HG03342 (cell line): ENCODE measurements around the gene CTNNA1.
"Not testable (repeated sequence)": the region's sequence is repeated elsewhere in the genome, so short reads cannot be mapped to it uniquely, and the experiment has no call there.

Experiments used
- ATAC-seq: cut with Tn5 transposase; IDR thresholded peaks from one replicate; pipeline ENCODE4 v1.9.1; 2021; ENCODE audit warnings: mild to moderate bottlenecking, moderate library complexity; ENCODE audit not compliant: unreplicated experiment

CTNNA1 gene

DNA sequence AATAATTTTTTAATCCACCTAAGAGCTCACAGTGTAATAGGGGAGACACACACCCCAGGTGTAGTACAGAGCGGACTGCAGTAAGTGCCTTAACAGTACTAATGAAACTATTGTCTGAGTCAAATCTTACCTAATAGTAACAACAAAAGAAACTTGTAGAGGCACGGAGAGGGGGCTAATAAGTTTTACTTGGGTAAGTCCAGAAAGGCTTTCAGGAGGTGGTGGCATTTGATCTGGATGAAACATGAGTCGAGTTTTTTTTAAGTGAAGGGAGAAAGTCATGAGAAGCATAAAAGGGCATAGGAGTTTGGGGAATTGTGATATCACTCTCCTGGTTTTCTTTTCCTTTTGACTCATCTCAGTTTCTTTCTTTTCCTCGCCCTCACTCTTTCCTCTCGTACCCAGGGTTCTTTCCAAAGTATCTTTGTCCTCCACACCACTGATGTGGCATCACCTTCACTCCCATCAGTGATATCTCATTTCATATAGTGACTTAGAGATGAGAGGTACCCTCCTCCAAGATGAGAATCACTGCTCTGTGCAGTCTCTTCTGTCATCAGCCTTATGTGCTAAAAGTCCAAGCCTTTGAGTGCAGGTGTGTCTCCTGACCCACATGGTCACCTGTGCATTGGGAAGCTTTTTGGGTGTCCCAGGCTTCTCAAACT is 2.0 kb downstream of the CTNNA1 start:
- peak; percentile 38 for ATAC-seq

DNA sequence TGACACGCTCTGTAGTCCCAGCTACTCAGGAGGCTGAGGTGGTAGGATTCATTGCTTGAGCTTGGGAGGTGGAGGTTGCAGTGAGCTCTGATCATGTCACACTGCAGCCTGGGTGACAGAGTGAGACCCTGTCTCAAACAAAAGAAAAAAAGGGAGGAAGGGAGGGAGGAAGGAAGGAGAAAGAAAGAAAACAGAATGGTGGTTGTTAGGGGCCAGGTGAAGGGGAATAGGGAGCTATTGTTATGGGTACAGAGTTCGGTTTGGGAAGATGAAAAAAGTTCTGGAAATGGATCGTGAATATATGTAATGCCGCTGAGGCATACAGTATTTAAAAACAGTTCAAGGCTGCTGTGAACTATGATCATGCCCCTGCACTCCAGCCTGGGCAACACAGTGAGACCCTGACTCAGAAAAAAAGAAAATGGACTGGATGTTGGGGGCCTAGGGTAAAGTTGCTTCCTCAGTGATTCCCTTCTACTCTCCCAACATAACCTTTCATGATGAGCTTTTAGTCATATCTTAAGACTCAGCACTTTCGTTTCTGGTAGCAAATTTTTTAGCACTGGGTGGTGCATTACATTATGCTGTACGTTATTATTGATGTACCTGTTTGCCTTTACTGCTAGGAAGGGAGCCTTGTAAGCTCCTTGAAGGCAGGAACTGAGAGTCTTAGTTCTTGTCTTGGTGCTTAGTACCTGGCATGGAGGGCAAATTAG is 4.0 kb downstream of the CTNNA1 start:
- no peak for ATAC-seq

DNA sequence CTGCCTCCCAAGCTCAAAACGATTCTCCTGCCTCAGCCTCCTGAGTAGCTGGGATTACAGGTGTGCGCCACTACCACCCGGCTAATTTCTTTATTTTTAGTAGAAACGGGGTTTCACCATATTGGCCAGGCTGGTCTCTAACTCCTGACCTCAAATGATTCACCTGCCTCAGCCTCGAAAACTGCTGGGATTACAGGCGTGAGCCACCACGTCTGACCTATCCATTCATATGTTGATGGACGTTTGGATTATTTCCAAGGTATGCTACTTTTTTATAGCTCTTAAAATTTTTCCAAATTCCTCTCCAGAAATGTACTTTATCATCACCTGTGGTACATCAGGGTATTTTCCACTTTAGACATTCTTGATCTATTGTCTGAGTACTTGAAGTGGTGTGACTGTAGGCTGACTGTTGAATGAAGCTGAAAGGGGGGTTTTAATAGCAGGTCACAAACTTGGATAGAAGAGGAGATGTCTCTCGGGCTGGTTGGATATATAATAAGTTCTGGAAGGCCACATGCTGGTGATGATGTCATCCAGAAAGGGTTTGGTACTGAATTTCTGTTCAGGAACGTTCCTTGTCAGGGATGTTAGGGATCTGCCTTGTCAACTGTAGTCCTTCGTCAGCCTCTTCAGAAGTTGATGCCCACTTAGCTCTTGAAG is 7.4 kb downstream of the CTNNA1 start:
- no peak for ATAC-seq

DNA sequence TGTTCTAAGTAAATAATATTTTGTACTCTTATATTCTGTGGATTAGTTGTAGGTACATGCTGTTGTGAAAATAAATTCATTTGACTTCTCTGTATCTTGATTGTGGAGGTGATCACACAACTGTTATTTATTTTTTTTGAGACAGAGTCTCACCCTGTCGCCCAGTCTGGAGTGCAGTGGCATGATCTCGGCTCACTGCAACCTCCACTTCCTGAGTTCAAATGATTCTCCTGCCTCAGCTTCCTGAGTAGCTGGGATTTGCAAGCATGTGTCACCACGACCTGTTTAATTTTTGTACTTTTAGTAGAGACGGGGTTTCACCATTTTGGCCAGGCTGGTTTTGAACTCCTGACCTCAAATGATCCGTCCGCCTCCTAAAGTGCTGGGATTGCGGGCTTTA is 7.9 kb downstream of the CTNNA1 start:
- not testable (repeated sequence) for ATAC-seq

DNA sequence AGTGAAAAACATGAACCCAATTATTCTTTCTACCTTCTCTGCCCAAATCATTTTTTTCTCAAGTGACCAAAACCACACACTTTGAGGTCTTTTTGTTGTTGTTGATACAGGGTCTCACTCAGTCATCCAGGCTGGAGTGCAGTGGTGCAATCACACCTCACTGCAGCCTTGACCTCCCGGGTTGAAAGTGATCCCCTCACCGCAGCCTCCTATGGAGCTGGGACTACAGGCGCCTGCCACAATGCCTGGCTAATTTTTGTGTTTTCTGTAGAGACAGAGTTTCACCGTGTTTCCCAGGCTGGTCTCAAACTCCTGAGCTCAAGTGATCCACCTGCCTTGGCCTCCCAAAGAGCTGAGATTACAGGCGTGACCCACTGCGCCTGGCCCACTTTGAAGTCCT is 8.4 kb downstream of the CTNNA1 start:
- ATAC-seq = not testable (repeated sequence)

DNA sequence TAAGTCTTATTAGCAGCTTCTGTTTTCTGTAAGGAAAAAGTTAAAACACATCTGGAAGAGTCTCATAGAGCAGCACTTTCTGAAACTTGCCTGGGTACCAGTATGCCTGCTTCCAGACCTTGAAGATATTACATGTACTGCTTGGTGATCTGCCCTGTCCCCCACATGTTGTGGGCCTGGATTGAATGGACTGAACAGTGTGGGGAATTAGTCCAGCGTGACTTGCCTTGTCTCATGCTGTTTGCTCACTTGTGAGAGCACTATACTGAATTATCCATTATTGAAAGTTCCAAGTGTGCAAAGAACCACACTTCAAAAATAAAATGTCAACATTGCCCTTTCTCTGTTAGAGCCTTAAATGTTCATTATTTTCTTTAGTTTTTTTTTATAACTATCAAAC is 8.9 kb downstream of the CTNNA1 start:
- ATAC-seq = no peak

DNA sequence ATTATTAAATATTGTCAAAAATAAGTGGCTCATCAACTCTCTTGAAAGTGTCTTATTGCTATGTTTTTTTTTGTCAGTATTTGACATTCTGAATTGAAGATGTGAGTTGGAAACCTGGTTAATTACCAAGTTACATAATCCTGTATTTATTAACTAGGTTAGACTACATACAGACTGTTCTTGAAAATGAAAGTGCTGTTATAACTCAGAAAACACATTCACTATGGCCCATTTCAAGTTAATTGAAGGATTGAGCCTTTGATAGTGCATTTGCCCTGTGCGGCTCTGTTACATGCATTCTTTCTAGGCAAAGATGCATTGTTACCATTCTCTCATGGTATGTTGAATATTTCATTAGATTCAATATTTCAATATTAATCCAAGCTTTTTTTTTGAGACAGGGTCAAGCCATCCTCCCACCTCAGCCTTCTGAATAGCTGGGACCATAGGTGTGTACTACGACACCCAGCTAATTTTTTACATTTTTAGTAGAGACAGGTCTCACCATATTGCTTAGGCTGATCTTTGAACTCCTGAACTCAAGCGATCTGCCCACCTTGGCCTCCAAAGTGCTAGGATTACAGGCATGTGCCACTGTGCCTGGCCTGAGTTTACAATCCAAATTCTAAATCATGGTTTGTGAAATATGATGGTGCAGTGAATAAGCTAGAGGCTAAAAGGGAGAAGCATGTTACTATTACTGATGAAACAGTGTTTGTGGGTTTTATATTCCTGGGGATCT is 10.0 kb downstream of the CTNNA1 start:
- ATAC-seq = no peak

DNA sequence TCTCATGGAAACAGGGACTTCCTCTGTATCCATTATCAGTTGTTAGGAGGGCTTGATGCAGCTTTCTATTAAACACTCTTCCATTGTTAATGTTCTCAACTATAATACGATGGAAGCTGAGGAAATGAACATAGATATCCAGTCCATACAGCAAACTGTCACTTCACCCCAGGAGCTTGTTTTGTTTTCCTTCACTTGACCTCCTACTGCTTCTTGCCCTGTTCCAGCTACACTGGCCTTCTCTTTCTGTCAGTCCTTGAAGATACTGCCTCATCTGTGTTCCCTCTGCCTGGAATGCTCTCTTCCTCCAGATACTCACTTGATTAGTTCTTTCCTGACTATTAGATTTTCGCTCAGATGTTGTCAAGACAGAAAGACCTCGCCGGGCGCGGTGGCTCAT is 17.1 kb downstream of the CTNNA1 start:
- ATAC-seq = no peak

DNA sequence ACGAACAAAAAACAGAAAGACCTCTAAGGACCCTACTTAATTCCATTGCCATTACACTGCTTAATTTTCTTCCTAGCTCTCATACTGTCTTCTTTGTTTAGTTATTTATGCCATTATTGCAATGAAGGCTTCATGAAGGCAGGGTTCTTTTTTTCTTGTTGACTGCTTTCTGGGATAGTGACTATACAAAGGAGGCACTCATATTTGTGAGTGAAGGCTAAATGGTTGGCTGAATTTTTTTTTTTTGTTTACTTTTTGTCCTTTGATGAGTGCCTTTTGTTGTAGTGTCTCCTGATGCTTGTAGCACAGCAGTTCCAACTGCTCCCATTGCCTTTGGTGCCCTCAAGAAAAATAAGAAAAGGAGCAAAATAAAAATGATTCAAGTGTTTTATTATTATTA is 17.8 kb downstream of the CTNNA1 start:
- no peak for ATAC-seq

DNA sequence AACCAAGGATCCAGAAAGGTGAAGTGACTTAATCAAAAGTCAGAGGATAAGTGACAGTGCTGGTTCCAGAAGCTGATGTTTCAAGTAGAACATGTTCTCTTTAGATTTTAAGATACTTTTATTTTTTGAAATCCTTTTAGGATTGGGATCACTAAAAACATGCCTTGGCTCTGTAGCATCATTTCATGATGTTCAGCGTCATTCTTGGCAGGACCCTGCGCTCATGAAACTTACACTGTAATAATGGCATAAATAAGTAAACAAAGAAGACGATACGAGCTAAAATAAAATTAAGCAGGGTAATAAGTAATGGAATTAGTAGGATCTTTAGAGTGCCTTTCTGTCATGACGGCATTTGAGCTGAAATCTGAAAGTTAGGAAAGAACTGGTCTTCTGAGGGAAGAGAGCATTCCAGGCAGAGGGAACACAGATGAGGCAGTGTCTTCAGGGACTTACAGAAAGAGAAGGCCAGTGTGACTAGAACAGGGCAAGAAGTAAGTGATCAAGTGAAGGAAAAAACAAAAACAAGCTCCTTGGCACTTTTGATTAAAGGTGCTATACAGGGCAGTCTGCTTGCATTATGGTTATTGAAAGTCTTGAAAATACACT is 19.9 kb downstream of the CTNNA1 start:
- no peak for ATAC-seq

DNA sequence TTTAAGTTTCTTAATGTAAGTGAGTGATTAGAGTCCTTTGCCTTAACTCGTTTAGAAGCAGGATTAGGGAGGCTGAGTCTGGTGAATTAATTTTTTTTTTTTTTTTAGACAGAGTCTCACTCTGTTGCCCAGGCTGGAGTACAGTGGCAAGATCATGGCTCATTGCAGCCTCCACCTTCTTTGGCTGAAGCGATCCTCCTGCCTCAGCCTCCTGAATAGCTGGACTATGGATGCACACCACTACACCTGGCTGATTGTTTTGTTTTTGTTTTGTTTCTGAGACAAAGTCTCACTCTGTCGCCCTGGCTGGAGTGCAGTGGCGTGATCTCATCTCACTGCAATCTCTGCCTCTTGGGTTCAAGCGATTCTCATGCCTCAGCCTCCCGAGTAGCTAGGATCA is 20.4 kb downstream of the CTNNA1 start:
- ATAC-seq = not testable (repeated sequence)

DNA sequence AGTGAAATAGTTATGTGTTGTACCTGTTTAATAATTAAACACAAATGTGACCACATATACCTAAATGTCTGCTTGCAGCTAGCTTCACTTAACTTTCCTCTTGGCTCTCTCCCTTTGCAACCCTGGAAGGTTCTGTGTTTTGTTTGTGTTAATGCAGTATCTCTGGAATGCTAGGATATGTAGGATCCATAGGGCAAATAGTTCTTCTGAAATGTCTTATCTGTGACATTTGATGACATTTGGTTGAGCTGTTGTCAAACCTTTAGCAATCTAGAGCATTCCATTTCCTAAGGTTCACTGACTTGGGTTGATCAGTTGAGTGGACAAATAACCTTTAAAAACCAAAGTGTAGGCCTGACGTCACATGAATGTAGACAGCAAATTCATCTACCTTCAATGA is 21.8 kb downstream of the CTNNA1 start:
- no peak for ATAC-seq

DNA sequence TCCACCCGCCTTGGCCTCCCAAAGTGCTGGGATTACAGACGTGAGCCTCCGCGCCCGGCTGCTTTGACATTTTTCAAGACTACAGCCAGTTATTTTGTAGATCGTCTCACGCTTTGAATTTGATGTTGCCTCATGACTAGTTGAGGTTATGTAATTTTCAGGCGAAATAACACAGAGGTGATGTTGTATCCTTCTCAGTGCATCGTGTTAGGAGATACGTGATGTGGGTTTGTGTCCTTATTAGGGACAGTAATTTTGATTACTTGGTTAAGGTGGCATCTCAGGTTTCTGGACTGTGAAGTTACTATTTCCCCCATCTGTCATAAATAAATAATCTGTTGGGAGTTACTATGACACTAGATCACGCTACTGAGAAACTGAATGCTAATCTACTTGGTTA is 25.0 kb downstream of the CTNNA1 start:
- ATAC-seq = no peak

DNA sequence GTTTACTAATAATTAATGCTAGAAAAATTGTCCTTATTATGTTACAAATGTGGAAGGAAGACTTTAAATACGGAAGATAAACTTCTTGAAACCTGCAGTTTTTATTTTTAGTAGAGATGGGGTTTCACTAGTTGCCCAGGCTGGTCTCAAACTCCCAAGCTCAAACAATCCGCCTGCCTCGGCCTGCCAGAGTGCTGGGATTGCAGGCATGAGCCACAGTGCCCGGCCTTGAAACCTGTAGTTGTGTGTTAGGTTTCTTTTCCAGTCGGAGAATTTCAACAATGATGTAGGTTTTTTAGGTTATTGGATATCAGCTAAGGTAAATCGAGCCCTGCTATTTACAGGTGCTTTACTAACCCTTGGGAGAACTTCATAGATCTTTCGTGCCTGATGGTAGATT is 30.8 kb downstream of the CTNNA1 start:
- no peak for ATAC-seq

DNA sequence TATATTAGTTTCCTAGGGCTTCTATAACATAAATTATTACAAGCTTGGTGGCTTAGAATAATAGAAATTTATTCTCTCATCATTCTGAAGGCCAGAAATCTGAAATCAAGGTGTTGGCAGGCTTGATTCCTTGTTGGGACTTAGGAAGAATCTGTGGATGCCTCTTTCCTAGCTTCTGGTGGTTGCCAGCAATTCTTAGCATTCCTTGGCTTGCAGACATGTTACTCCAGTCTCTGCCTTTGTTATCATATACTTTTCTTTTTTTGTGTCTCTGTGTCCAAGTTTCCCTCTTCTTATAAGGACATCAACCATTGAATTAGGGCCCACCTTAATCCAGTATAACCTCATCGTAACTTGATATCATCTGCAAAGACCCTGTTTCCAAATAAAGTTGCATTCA is 31.4 kb downstream of the CTNNA1 start:
- ATAC-seq = no peak

DNA sequence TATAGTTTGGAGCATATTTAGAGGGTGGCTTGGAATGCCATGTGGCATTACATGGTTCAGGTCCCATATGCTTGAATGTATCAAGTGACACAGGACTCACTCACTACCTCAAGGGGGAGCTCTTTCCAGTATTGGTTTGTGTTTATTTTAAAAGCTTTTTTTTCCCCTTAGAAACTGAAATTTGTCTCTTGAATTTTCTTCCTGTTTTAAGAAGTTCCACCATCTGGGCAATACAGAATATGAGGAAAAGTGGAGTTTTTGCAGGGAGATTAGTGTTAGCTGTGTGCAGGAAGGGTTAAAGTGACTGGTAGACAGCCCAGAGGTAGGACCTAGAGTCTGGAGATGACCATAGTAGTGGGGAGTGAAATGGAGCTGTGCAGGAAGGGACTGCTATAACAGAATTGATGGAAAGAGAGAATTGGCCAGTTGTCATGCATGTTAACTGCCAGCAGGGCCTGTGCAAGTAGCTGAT is 36.6 kb downstream of the CTNNA1 start:
- peak; percentile 43 for ATAC-seq

DNA sequence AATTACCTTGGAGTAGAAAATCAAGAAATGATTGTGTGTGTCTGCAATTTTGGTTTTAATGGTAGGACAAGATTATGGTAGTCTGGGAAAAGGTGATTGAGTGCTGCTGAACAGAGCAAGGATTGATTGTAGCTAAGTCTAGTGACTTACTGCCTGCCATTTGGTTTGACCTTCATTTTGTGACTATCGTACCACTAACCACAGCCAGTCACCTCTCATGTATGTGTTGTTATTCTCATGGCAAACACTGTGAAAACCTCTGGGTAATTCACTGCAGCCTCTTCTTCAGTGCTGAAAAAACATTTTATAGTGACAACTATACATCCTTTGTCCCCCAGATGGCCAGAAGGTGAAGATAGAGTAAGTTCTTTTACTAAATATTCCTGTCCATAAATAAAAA is 37.5 kb downstream of the CTNNA1 start:
- no peak for ATAC-seq

DNA sequence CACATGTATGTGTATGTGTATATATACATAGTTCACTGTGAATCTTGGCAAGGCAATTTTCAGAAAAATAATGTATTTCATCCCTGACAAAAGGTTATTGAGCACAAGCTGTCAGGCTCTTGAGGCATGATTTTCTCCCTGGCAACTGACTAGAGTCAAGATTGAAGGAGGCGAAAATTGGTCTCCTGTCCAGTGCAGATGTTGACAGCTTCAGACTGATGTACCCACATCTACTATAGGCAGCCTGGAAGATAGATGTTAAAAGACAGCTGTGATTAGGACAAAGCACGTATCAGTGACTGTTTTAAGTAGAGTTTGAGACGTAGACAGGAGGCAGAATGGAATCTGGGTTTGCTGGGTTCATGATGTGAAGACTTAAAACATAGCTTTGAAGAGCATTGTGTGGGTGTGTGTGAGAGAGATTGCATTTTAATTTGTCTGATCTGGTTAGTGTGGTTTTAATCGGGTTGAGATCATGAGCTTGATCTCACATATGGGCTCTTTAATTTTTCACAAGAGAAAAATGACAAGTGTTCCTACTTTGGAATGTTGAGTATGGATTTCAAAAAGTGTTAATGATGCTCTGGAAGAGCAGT is 39.1 kb downstream of the CTNNA1 start:
- ATAC-seq = no peak

DNA sequence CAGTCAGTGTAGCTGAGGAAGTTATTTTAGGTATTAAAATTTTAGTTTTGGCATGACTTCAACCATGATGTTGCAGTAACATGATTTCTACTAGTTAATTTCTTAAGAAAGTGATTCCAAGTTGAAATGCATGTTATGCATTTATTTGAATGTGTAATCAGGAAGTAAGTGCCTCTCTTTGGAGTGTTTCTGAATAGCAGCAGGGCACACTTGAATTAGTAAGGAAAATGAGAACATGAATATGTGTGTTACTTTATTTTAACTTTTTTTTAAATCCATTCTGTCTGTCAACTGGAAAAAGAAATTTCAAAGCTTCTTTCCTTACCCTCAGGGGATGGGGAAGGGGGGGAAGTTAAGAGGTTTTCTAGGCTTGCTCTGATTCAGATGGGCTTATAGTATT is 40.4 kb downstream of the CTNNA1 start:
- ATAC-seq = no peak

DNA sequence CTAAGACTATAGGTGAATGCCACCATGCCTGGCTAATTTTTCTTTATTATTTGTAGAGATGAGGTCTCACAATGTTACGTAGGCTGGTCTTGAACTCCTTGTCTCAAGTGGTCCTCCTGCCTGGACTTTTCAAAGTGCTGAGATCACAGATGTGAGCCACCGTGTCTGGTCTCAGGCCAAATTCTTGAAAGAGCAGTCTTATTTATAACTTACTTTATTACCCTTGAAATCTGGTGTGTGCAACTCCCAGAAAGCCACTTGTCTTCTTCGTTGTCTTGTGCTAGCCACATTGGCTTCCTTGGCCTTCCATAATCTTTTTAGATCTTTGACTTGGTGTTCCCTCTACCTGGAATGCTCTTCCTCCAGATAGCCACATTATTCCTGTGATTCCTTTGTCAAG is 50.1 kb downstream of the CTNNA1 start:
- no peak for ATAC-seq

DNA sequence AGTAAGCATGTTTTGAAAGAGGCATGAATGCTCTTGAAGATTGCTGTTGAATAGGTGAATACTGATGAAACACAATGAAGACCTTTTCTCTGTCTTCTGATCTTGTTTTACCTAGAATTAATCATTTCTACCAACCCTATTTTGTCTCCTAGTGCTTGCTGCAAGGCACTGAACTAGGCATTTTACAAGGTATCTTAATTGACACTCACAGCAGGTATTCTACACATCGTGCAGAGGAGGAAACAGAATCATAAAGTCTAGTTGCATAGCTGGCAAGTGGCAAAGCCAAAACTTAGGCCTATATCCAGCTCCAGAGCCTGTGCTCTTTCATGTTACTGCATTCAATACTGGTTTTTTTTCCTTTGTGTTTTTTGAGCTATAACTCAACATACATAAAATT is 50.7 kb downstream of the CTNNA1 start:
- no peak for ATAC-seq
